GM12875 (cell line): ENCODE measurements around the gene MSI2.

Experiments used
- H3K4me3 ChIP-seq: one replicate; pipeline ENCODE4 v1.5.1; 2011; ENCODE audit warnings: low read depth, low read length, control low read depth
- TF ChIP-seq, protein P1 (sequence below): IDR thresholded peaks from 2 replicates; pipeline ENCODE4 v1.5.1; 2011; ENCODE audit warnings: low read depth, mild to moderate bottlenecking, control low read depth, inconsistent platforms, low read length, moderate library complexity, borderline replicate concordance; ENCODE audit not compliant: insufficient read depth

MSI2 gene

DNA sequence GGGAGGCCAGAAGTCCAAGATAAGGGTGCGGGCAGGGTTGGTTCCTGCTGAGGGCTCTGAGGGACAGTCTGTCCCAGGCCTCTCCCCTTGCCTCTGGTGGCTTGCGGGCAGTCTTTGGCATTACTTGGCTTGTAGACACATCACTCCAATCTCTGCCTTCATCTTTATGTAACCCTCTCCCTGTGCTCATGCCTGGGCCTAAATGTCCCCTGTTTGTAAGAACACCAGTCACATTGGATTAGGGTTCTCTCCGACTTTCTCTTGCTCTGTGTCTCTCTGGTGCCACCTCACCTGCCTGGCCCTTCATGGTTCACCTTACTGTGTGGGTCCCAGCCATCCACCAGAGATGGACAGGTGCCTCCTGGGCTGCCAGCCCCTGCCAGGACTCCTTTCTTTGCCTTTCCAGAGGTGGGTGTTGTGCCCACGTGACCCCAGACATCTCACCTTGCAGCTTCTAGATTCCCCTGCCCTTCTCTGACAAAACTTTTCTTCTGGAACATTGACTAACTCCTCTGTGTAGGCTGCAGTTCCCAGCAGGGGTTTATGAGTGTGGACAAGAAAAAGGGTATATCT is 205.8 kb downstream of the MSI2 start:
- H3K4me3 ChIP-seq = no peak overlapping the region
- TF ChIP-seq, protein P1, sequence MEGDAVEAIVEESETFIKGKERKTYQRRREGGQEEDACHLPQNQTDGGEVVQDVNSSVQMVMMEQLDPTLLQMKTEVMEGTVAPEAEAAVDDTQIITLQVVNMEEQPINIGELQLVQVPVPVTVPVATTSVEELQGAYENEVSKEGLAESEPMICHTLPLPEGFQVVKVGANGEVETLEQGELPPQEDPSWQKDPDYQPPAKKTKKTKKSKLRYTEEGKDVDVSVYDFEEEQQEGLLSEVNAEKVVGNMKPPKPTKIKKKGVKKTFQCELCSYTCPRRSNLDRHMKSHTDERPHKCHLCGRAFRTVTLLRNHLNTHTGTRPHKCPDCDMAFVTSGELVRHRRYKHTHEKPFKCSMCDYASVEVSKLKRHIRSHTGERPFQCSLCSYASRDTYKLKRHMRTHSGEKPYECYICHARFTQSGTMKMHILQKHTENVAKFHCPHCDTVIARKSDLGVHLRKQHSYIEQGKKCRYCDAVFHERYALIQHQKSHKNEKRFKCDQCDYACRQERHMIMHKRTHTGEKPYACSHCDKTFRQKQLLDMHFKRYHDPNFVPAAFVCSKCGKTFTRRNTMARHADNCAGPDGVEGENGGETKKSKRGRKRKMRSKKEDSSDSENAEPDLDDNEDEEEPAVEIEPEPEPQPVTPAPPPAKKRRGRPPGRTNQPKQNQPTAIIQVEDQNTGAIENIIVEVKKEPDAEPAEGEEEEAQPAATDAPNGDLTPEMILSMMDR = no peak

DNA sequence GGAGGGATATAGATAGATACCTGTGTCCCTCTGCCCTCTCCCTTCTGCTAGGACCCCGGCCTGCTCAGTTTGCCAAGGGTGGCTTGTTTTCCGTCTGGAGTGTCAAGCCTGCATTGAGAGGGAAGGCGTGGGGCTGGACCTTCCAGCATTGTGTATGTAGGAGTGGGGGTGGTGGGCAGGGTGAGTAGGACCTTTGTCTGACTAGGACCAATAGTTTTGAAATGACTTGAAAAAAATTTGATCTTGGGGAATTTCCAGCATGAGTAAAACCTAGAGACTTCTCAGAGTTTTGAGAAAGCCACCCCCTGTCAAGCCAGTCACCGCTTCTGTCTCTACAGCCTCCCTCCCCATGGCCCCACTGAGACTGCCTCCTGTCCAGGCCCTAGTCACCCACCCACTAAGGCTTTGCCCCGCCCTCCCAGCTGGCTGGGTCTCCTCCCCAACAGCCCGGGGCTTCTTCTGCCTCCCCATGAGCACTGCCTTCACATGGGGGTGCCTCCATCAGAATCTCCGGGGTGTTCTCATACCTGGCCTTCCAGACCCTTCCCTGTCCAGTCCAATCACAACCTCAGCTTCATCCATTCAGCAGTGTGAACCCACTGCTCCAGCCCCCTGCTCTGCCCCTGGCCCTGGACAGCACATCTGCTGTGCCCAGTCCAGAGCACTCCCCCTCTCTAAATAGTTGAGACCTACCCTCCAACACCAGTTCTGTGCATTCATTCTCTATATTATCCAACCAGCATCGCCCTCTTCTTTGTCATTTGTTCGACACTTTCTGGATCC is 207.0 kb downstream of the MSI2 start:
- TF ChIP-seq, protein P1 = no peak
- no peak overlapping the region for H3K4me3 ChIP-seq

DNA sequence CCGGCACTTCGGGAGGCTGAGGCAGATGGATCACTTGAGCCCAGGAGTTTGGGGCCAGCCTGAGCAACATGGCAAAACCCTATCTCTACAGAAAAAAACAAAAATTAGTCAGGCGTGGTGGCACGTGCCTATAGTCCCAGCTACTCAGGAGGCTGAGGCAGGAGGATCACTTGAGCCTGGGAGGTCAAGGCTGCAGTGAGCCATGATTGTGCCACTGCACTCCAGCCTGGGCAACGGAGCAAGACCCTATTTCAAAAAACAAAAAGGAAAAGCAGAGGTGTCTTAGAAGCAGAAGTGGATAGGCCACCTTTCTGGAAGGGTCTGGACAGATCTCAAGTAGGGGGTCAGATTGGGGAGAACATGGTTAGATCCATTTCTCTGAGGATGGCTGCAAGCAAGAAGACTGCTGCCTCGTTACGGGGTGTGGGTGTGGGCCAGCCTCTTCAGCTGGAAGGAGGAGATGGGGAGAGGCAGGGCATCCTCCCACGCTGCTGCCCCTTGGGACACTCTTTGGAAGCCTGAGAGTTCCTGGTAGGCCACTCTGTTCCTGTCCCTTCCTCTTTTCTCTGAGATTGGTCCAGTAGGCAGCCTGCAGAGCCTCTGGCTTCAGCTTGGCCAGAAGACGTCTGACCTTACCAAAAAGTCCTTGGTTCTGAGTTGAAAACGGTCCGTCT is 208.0 kb downstream of the MSI2 start:
- H3K4me3 ChIP-seq = no peak overlapping the region
- TF ChIP-seq, protein P1 = no peak

DNA sequence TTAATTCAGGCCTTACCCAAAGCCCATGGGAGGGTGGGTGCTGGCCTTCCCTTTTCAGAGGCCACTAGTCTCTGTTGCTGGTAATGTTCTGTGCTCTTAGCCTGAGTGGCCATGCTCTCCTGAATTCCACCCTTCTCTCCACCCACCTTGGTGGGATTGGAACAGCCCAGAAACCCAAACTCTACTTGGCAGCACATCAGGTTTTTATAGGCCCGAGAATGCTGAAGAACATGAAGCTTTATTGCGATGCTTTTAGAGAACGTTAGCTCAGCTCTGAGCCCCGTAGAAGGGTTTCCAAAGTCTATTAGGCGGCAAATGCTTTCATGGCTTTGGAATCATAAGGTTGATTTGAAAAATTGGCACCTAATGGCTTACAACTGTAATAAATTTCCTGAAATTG is 209.3 kb downstream of the MSI2 start:
- no peak overlapping the region for H3K4me3 ChIP-seq
- TF ChIP-seq, protein P1 = no peak

DNA sequence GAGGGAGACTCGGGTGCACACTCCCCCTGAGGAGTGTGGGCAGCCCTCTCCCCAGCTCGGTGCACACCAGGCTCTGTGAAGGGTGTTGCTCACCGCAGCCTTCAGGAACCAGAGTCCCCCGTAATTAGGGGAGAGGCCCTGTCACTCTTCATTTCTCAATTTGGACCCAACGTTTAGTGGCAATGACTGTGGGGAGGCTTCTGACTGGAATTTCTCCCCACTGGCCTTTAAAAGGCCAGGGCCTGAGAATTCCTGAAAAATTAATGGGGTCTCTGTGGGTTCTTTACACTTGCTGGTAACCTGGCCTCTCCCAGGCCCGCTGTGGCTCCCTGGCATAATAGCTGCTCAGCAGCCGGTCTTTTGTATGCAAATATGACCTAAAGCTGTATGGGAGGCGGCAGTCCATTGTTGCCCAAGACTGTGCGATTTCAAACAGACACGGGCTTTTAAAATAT is 209.7 kb downstream of the MSI2 start:
- no peak overlapping the region for H3K4me3 ChIP-seq
- TF ChIP-seq, protein P1 = no peak

DNA sequence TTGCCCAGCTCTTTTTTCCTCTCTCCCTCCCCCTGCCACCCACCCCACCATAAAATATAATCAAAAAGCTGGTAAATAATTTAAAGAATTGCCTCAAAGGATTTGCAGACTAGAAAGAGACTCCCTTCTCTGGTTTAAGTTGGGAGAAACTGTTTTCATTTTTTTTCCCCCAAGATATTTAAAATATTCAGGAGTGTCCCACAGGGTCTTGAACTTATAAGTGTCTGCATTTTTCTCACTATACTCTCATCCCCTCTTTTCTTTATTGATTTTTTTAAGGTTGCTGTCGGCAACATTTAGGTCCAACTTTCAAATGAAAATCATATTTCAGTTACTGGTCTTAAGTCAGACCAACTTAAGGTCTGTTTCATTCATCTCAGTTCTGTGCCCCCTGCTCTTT is 210.2 kb downstream of the MSI2 start:
- H3K4me3 ChIP-seq = no peak overlapping the region
- TF ChIP-seq, protein P1 = no peak
